ENCODE results near the gene JAKMIP1.
"Not testable (repeated sequence)": the region's sequence is repeated elsewhere in the genome, so short reads cannot be mapped to it uniquely, and the experiment has no call there.

GRCh38 chr4:6141021-6141420 is 59.3 kb downstream of the JAKMIP1 start:
- not testable (repeated sequence) for TF ChIP-seq RAD21 (conservative IDR thresholded peaks at IDR 0.05); POLR2AphosphoS5 (IDR thresholded peaks at IDR 0.05); CTCF (IDR thresholded peaks at IDR 0.05; ENCODE audit: poor library complexity, severe bottlenecking); EP300 (conservative IDR thresholded peaks at IDR 0.05; ENCODE audit: poor library complexity, severe bottlenecking); EZH2 (IDR thresholded peaks at IDR 0.05; ENCODE audit: borderline replicate concordance, insufficient read depth, low read length, poor library complexity, severe bottlenecking); REST (IDR thresholded peaks at IDR 0.05; ENCODE audit: borderline replicate concordance)

Measured in neural cell (in vitro differentiated cells).